SKM-1 treated with dmso at 0.1 percent for 144 hours (cell line): ENCODE measurements around the gene SF3B1.
"Not testable (repeated sequence)": the region's sequence is repeated elsewhere in the genome, so short reads cannot be mapped to it uniquely, and the experiment has no call there.

ENCODE experiments used
- DNase-seq: peaks from one replicate; lab custom pipeline; 2025; ENCODE audit not compliant: unreplicated experiment; lab: John Stamatoyannopoulos, UW

The SF3B1 gene

GRCh38 chr2:197434541-197435513, at the start of gene SF3B1:
SF3B1 (minus strand) TSS chr2:197435028; CDS start chr2:197434999, 29 bp downstream.
- peak; percentile 95 for DNase-seq

GRCh38 chr2:197484248-197484647, 49.4 kb upstream of the SF3B1 start:
- not testable (repeated sequence) for DNase-seq

GRCh38 chr2:197480165-197481036, 45.6 kb upstream of the SF3B1 start:
- DNase-seq: no peak

GRCh38 chr2:197477797-197478196, 43.0 kb upstream of the SF3B1 start:
- no peak for DNase-seq

- DNase-seq: no peak
Observed at GRCh38 chr2:197472166-197472565, 37.3 kb upstream of the SF3B1 start.

GRCh38 chr2:197464175-197464574, 29.3 kb upstream of the SF3B1 start:
- no peak for DNase-seq

- no peak for DNase-seq
Observed at GRCh38 chr2:197461057-197461456, 26.2 kb upstream of the SF3B1 start.

GRCh38 chr2:197460649-197461048, 25.8 kb upstream of the SF3B1 start:
- DNase-seq: no peak

GRCh38 chr2:197455428-197455827, 20.6 kb upstream of the SF3B1 start:
- no peak for DNase-seq

- DNase-seq: no peak
Observed at GRCh38 chr2:197454923-197455322, 20.1 kb upstream of the SF3B1 start.

GRCh38 chr2:197453914-197454398, 19.1 kb upstream of the SF3B1 start:
- DNase-seq: peak; percentile 47

- DNase-seq: peak; percentile 99
Observed at GRCh38 chr2:197453123-197453913, 18.5 kb upstream of the SF3B1 start, which contains the start of gene COQ10B. COQ10B (plus strand) TSS chr2:197453552; CDS start chr2:197453561, 9 bp downstream.

- no peak for DNase-seq
Observed at GRCh38 chr2:197452754-197453122, 17.9 kb upstream of the SF3B1 start.

- not testable (repeated sequence) for DNase-seq
Observed at GRCh38 chr2:197450935-197451358, 16.1 kb upstream of the SF3B1 start.

- DNase-seq: no peak
Observed at GRCh38 chr2:197450465-197450864, 15.6 kb upstream of the SF3B1 start.

GRCh38 chr2:197446844-197447243, 12.0 kb upstream of the SF3B1 start:
- no peak for DNase-seq

- DNase-seq: no peak
Observed at GRCh38 chr2:197445746-197446145, 10.9 kb upstream of the SF3B1 start.

GRCh38 chr2:197442857-197443256, 8.0 kb upstream of the SF3B1 start:
- peak; percentile 31 for DNase-seq

- no peak for DNase-seq
Observed at GRCh38 chr2:197437380-197437779, 2.6 kb upstream of the SF3B1 start.

GRCh38 chr2:197435598-197436420, 981 bp upstream of the SF3B1 start:
- DNase-seq: no peak
